GM23248 (cell line): ENCODE measurements around the gene DCAF7.

ENCODE experiments used
- EZH2 ChIP-seq: fragments of 200-600 bp; sonication (generic); IDR thresholded peaks from 2 replicates; pipeline ENCODE4 v1.6.1; 2018; ENCODE audit warnings: antibody characterized with exemption, mild to moderate bottlenecking; ENCODE audit not compliant: insufficient read depth, poor library complexity, severe bottlenecking
- EZH2phosphoT487 ChIP-seq: fragments of 200-600 bp; sonication (generic); IDR thresholded peaks from 2 replicates; pipeline ENCODE4 v1.6.1; 2018; ENCODE audit warnings: antibody characterized with exemption, moderate library complexity, mild to moderate bottlenecking, low read depth; ENCODE audit not compliant: insufficient read depth

- TF ChIP-seq EZH2 = no peak
- no peak for TF ChIP-seq EZH2phosphoT487
Measured at GRCh38 chr17:63550817-63551639, 751 bp downstream of the DCAF7 start.
